GM12891 (cell line): ENCODE results near the gene RPL5.

Experiments used
- PAX5 ChIP-seq: IDR thresholded peaks from 2 replicates; pipeline ENCODE4 v1.6.1; 2011; ENCODE audit warnings: low read length, moderate library complexity, mild to moderate bottlenecking; ENCODE audit not compliant: insufficient read depth, severe bottlenecking
- TAF1 ChIP-seq: IDR thresholded peaks from 2 replicates; pipeline ENCODE4 v1.6.1; 2011; ENCODE audit warnings: low read depth, low read length, control low read depth

DNA sequence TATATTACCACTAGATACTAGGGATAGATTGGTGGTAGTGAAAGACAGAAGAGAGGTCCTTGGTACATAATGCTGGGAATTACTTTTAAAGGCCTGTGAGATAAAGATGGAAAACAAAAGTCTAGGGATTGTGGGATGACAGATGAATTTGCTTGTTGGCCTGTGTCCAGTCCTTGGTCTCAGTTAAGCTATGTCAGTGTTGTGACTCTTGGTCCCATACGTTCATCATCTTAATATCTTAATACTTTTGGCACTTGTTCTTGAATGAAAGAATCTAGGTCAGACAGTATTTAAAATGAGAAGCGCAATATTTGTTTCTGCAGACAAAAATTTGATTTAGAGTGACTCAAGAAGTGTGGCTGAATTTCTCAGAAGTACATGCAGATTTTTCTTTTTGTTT is 7.6 kb downstream of the RPL5 start:
- TF ChIP-seq PAX5: no peak
- TF ChIP-seq TAF1: no peak
